ENCODE results near the gene ARMS2.

ARMS2 gene

DNA sequence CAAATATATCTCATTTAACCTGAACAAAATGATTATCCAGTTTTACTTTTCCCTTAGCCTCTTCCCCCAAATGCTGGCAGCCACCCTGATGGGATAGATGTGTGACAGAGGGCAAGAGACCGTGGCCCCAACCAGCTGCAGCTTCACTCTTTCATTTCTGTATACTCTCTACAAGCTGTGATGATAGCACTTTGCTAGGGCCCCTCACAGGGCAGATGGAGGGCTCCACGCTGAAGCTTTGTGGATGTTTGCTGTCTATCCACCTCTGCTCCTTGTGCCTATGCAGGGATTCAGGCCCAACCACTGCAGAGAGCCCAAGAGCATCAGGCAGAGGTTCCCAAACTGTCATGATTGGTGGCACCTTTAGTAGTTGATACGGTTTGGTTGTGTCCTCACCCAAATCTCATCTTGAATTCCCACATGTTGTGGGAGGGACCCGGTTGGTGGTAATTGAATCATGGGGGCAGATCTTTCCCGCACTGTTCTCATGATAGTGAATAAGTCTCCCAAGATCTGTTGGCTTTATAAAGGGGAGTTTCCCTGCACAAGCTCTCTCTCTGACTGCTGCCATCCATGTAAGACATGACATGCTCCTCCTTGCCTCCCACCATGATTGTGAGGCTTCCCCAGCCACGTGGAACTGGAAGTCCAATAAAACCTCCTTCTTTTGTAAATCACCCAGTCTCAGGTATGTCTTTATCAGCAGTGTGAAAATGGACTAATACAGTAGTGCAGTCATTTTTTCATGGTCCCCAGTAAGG lies 27.0 kb downstream of the ARMS2 start:
- TF ChIP-seq SIN3A (IDR thresholded peaks at IDR 0.05; ENCODE audit: borderline replicate concordance, insufficient read depth, low read length) (no peak), POLR2AphosphoS5 (IDR thresholded peaks at IDR 0.05; ENCODE audit: low read depth, low read length) (no peak), FOXP2 (optimal IDR thresholded peaks at IDR 0.05; ENCODE audit: borderline replicate concordance, extremely low read depth, extremely low read length, insufficient read depth) (no peak), TAF1 (IDR thresholded peaks at IDR 0.05; ENCODE audit: borderline replicate concordance, insufficient read depth, low read length) (no peak)
- TF ChIP-seq, protein P1, sequence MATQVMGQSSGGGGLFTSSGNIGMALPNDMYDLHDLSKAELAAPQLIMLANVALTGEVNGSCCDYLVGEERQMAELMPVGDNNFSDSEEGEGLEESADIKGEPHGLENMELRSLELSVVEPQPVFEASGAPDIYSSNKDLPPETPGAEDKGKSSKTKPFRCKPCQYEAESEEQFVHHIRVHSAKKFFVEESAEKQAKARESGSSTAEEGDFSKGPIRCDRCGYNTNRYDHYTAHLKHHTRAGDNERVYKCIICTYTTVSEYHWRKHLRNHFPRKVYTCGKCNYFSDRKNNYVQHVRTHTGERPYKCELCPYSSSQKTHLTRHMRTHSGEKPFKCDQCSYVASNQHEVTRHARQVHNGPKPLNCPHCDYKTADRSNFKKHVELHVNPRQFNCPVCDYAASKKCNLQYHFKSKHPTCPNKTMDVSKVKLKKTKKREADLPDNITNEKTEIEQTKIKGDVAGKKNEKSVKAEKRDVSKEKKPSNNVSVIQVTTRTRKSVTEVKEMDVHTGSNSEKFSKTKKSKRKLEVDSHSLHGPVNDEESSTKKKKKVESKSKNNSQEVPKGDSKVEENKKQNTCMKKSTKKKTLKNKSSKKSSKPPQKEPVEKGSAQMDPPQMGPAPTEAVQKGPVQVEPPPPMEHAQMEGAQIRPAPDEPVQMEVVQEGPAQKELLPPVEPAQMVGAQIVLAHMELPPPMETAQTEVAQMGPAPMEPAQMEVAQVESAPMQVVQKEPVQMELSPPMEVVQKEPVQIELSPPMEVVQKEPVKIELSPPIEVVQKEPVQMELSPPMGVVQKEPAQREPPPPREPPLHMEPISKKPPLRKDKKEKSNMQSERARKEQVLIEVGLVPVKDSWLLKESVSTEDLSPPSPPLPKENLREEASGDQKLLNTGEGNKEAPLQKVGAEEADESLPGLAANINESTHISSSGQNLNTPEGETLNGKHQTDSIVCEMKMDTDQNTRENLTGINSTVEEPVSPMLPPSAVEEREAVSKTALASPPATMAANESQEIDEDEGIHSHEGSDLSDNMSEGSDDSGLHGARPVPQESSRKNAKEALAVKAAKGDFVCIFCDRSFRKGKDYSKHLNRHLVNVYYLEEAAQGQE (IDR thresholded peaks at IDR 0.05; ENCODE audit: insufficient read depth in 1 of 2, low read depth in 2 of 2, low read length in 2 of 2): no peak

DNA sequence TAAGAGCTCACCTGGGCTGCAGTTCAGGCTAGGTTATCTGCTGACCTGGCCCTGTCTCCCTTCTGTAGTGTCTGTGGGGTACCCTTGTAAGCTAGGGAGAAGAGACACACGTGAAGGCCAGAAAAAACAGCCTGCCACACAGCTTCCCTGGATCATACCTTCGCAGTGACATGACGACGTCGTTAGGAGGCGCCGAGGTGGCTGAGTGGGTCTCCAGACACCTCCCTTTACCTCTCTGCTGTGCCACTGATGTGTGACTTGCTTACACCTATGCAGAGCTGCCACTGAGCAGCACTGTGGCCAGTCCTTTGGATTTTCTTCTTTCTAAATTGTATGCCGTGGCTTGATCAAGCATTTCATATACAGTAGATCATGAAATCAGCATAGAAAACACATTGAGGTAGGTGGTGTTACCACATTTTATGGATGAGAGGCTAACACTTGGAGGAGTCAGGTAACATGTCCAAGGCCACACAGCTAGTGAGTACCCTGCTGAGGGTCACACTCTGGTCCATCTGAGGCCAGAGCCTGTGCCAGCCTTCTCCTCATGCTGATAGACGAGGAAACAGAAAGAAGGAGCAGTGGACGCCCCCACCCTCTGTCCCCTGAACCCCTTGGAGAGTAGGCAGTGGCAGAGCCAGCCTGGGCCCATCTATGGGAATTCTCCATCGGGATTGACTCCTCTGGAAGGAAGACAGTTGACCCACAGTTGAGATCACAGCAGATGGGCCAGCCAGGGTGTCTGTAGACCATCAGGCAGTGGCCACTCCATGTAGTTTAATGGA lies 30.0 kb downstream of the ARMS2 start:
- TF ChIP-seq, protein P1 (IDR thresholded peaks at IDR 0.05; ENCODE audit: insufficient read depth in 1 of 2, low read depth in 2 of 2, low read length in 2 of 2): no peak
- TF ChIP-seq TAF1 (IDR thresholded peaks at IDR 0.05; ENCODE audit: borderline replicate concordance, insufficient read depth, low read length) (no peak), FOXP2 (optimal IDR thresholded peaks at IDR 0.05; ENCODE audit: borderline replicate concordance, extremely low read depth, extremely low read length, insufficient read depth) (no peak)

- TF ChIP-seq SIN3A (IDR thresholded peaks at IDR 0.05; ENCODE audit: borderline replicate concordance, insufficient read depth, low read length) (no peak), FOXP2 (optimal IDR thresholded peaks at IDR 0.05; ENCODE audit: borderline replicate concordance, extremely low read depth, extremely low read length, insufficient read depth) (peak; percentile 25), TAF1 (IDR thresholded peaks at IDR 0.05; ENCODE audit: borderline replicate concordance, insufficient read depth, low read length) (no peak), POLR2AphosphoS5 (IDR thresholded peaks at IDR 0.05; ENCODE audit: low read depth, low read length) (no peak)
- TF ChIP-seq, protein P1 (IDR thresholded peaks at IDR 0.05; ENCODE audit: insufficient read depth in 1 of 2, low read depth in 2 of 2, low read length in 2 of 2): no peak
Observed at GRCh38 chr10:122485670-122486069, 31.2 kb downstream of the ARMS2 start.

- no peak for TF ChIP-seq TAF1 (IDR thresholded peaks at IDR 0.05; ENCODE audit: borderline replicate concordance, insufficient read depth, low read length)
- TF ChIP-seq, protein P1 (IDR thresholded peaks at IDR 0.05; ENCODE audit: insufficient read depth in 1 of 2, low read depth in 2 of 2, low read length in 2 of 2): no peak
- no peak for TF ChIP-seq POLR2AphosphoS5 (IDR thresholded peaks at IDR 0.05; ENCODE audit: low read depth, low read length)
- no peak for TF ChIP-seq FOXP2 (optimal IDR thresholded peaks at IDR 0.05; ENCODE audit: borderline replicate concordance, extremely low read depth, extremely low read length, insufficient read depth)
- TF ChIP-seq SIN3A (IDR thresholded peaks at IDR 0.05; ENCODE audit: borderline replicate concordance, insufficient read depth, low read length): no peak
Observed at GRCh38 chr10:122486406-122487080, 32.1 kb downstream of the ARMS2 start.

All from PFSK-1 (cell line).